Left ventricle myocardium inferior (tissue), 1 donor: ENCODE data around the gene CSF1R. TPM values are rescaled to one million over a fixed set of nuclear protein-coding genes. Genes with fewer than 3 reads are reported as not detected.

Experiments used
- DNase-seq: peaks from one replicate; pipeline ENCODE4 v3.0.0-alpha.2; 2020
- H3K27ac ChIP-seq: fragments of 200-600 bp; replicated peaks from 2 replicates; pipeline ENCODE4 v1.8.0; 2021
- H3K27me3 ChIP-seq: fragments of 200-600 bp; 2 replicates; pipeline ENCODE4 v1.8.0; 2021; ENCODE audit warnings: low read depth
- H3K36me3 ChIP-seq: fragments of 200-600 bp; 2 replicates; pipeline ENCODE4 v1.8.0; 2021
- H3K4me1 ChIP-seq: fragments of 200-600 bp; 2 replicates; pipeline ENCODE4 v1.8.0; 2021
- H3K4me3 ChIP-seq: fragments of 200-600 bp; 2 replicates; pipeline ENCODE4 v1.8.0; 2021; ENCODE audit warnings: mild to moderate bottlenecking, moderate library complexity
- H3K9me3 ChIP-seq: fragments of 200-600 bp; replicated peaks from 2 replicates; pipeline ENCODE4 v1.8.0; 2021
- CTCF ChIP-seq: fragments of 200-600 bp; IDR thresholded peaks from 2 replicates; pipeline ENCODE4 v1.8.0; 2021; ENCODE audit warnings: antibody characterized with exemption, mild to moderate bottlenecking, borderline replicate concordance
- intact Hi-C: fragments of 100-400 bp; cut with micrococcal nuclease; formaldehyde crosslinking; loops from one replicate; pipeline ENCODE4 v1.11.0; 2022
- total RNA-seq: library from RNA; stranded (reverse); fragmentation: NEBNext Ultra II Directional; extraction: Animal tissue kit (Norgen Biotek cat#: 25700); gene quantifications from one replicate; pipeline ENCODE4 v1.2.1, GENCODE V29; 2021
- donor health status: DM: no; HTN: yes; CAD: no; lungs with severe emphysema.

Gene CSF1R
- total RNA-seq, 1 donor from 2014 or later: 15.5 TPM

- H3K4me1 ChIP-seq: peaks cover 56% of the 10 kb centered on the region
- H3K27ac ChIP-seq: peak overlapping the region; percentile 86
- peak; percentile 34 for DNase-seq
- intact Hi-C loops: loop anchor here (10.0 kb wide), 1 partner anchor 193 kb away; no protein-coding TSS in a partner anchor
- H3K27me3 ChIP-seq: no peaks in the 10 kb centered on the region
- TF ChIP-seq CTCF: no peak
- peaks cover 2% of the 10 kb centered on the region for H3K9me3 ChIP-seq
- peak overlapping the region; percentile 32 for H3K4me3 ChIP-seq
- H3K36me3 ChIP-seq: peaks cover 77% of the 10 kb centered on the region
Observed at GRCh38 chr5:150021491-150022157, 64.7 kb downstream of the CSF1R start.

GRCh38 chr5:150020249-150020648 is 66.1 kb downstream of the CSF1R start:
- H3K4me1 ChIP-seq: peaks cover 50% of the 10 kb centered on the region
- H3K36me3 ChIP-seq: peaks cover 77% of the 10 kb centered on the region
- H3K9me3 ChIP-seq: peaks cover 13% of the 10 kb centered on the region
- no peak for DNase-seq
- H3K4me3 ChIP-seq: no peak overlapping the region
- H3K27ac ChIP-seq: peak overlapping the region; percentile 86
- no peaks in the 10 kb centered on the region for H3K27me3 ChIP-seq
- no peak for TF ChIP-seq CTCF
- intact Hi-C loops: loop anchor here (10.0 kb wide), 1 partner anchor 195 kb away; no protein-coding TSS in a partner anchor

- Histone ChIP-seq H3K27ac (no peak overlapping the region), H3K4me3 (no peak overlapping the region), H3K4me1 (peaks cover 22% of the 10 kb centered on the region), H3K27me3 (no peaks in the 10 kb centered on the region), H3K9me3 (peaks cover 17% of the 10 kb centered on the region), H3K36me3 (peaks cover 89% of the 10 kb centered on the region)
- DNase-seq: no peak
- TF ChIP-seq CTCF: no peak
- intact Hi-C loops: no loop called here
Observed at GRCh38 chr5:150017226-150018005, 68.9 kb downstream of the CSF1R start.

- no peak for DNase-seq
- Histone ChIP-seq H3K27ac (no peak overlapping the region), H3K9me3 (peaks cover 17% of the 10 kb centered on the region), H3K27me3 (no peaks in the 10 kb centered on the region), H3K4me3 (no peak overlapping the region), H3K4me1 (peaks cover 14% of the 10 kb centered on the region), H3K36me3 (peaks cover 96% of the 10 kb centered on the region)
- no peak for TF ChIP-seq CTCF
- intact Hi-C loops: no loop called here
Observed at GRCh38 chr5:150016537-150016936, 69.8 kb downstream of the CSF1R start.

- H3K36me3 ChIP-seq: peaks cover 96% of the 10 kb centered on the region
- H3K27me3 ChIP-seq: no peaks in the 10 kb centered on the region
- H3K9me3 ChIP-seq: peaks cover 17% of the 10 kb centered on the region
- DNase-seq: no peak
- no peak for TF ChIP-seq CTCF
- intact Hi-C loops: no loop called here
- H3K4me3 ChIP-seq: no peak overlapping the region
- H3K4me1 ChIP-seq: peaks cover 5% of the 10 kb centered on the region
- no peak overlapping the region for H3K27ac ChIP-seq
Observed at GRCh38 chr5:150015415-150015814, 70.9 kb downstream of the CSF1R start.
